HG03139 (cell line): Measurements from ENCODE around the gene INTS6.
"Not testable (repeated sequence)": the region's sequence is repeated elsewhere in the genome, so short reads cannot be mapped to it uniquely, and the experiment has no call there.

Experiments used
- ATAC-seq: cut with Tn5 transposase; IDR thresholded peaks from one replicate; pipeline ENCODE4 v1.9.1; 2021; ENCODE audit not compliant: unreplicated experiment

The INTS6 gene

DNA sequence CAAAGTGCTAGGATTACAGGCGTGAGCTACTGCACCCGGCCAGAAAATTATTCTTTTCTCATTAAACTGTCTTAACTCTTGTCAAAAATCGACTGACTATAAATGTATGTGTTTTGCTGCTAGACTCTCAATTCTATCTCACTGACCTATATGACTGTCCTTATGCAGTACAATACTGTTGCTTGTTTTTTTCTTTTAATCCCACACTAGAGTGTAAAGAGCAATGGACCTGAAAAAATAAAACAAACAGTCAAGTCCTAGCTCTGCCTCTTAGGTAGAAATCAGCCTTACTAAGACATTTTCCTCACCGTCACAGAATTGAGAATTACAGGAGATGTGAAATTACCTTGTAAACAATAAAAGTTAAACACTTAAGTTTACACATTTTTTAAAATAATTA lies 35.1 kb downstream of the INTS6 start:
- no peak for ATAC-seq

DNA sequence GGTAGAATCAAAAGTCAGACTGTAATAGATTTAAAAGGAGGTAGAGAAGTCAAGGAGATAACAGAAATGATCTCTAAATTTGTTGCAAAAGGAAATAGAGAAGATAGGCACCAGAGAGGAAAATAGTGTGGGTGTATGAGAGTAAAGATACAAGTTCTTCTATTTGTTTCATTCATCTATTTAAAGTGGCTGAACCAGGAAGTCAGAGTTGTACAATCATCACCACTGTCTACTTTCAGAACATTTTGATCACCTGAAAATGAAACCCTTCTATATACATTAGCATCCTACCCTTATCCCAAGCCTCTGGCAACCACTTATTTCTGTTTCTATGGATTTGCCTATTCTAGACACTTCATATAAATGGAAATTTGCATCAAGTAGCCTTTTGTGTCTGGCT lies 36.7 kb downstream of the INTS6 start:
- no peak for ATAC-seq

DNA sequence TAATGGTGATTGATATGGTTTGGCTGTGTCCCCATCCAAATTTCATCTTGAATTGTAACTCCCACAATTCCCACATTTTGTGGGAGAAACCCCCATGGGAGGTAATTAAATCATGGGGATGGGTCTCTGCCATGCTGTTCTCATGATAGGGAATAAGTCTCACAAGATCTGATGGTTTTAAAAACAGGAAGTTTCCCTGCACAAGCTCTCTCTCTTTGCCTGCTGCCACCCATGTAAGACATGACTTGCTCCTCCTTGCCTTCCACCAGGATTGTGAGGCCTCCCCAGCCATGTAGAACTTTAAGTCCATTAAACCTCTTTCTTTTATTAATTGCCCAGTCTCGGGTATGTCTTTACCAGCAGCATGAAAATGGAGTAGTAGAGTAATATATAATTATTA lies 37.5 kb downstream of the INTS6 start:
- not testable (repeated sequence) for ATAC-seq

GRCh38 chr13:51412431-51412830 lies 40.4 kb downstream of the INTS6 start:
- no peak for ATAC-seq

DNA sequence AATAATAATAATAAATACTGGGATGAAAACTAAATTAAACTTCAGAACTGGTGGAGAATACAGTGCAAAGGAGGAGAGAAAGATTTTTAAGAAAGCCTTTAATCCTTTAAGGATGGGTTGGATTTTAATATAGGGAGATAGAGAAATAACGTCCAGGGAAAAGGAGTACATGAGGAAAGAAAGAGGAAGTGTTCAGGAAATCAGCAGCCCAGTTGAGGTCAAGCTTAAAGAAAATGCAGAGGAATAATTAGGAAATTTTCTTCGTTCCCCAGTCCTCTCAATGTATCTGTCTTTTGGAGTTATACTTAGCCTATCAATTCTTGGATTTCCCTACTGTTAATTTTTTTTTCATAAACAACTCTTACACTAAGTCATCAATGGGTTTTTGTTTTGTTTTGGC lies 47.7 kb downstream of the INTS6 start:
- ATAC-seq = no peak

GRCh38 chr13:51397262-51397941 lies 55.4 kb downstream of the INTS6 start:
- no peak for ATAC-seq

GRCh38 chr13:51396352-51396751 lies 56.5 kb downstream of the INTS6 start:
- no peak for ATAC-seq

DNA sequence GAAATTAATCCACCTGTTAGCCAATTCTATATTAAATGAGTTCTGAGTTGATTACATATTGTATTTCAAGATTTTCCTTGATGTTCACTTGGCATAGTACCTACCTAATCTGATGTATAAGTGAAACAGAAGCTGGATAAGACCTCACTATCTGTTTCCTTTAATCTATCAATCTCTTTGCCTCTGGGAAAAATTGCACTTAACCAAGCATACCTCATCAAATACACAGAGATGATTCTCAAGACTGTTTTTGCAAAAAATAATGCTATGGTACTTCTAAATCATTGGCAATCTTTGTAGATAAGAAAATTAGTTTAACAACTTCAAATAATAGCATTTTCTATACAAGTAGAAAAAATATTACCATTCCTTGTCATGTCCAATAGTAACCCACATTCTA lies 58.1 kb downstream of the INTS6 start:
- no peak for ATAC-seq

- no peak for ATAC-seq
These were observed 67.7 kb downstream of the INTS6 start for GRCh38 chr13:51385114-51385513.

DNA sequence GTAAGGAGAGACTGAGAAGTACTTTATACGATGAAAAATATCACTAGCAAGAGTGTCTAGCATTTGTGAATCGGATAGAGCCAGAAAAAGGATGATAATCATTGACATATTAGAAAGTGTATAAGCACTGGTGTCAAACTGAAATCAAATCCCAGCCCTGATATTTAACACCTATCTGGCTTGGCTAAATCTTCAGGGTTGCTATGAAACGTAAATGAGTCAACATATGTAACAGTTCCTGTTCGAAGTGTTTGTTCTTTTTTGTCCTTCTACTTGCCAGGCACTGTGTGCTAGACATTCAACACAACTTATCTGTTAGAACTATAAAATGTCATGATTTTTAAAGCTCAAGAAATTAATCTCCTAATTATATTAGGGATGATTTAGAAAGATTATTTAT lies 72.6 kb downstream of the INTS6 start:
- ATAC-seq = no peak

DNA sequence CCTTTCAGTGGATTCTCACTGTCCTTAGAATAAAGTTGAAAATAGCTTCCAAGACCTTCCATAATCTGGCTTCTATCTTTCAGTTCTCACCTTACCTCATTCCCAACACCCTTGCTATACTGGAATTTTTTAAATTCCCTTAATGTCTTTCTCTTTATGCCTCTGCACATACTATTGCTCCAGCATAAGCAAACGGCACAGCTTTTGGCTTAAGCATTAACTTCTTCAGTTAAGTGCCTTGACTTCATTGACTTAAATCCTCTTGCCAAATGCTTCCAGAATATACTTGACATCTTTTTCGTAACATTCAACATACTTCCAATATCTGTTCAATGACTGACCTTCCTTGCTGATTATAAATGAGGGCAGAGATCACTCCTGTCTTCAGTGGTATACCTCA lies 79.4 kb downstream of the INTS6 start:
- no peak for ATAC-seq

DNA sequence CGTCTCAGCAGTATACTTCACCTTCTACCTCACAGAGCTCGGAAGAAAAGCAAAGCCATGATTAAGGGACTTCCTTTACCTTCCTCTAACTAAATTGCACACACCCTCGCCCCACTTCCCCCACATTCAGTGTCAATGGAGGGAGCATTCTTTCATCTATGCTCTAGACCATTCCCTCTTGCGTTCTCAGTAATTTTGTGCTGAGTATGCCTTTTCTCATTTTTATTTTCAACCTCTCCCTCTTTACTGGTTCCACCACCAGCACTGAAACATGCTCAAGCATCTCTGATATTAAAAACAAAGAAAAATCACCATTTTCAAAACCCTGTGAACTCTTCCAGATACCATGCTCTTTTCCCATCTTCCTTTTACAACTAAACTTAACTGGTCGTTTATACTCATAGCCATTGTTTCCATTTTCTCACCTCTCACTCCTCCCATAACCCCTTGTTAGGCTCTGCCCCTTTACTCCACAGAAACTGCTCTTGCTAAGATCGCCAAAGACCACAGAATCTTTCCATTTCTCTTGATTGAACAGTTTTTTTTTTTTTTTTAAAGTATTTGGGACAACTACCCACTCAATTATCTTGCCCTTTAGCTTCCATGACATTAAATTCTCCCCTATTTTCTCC lies 81.0 kb downstream of the INTS6 start:
- no peak for ATAC-seq

DNA sequence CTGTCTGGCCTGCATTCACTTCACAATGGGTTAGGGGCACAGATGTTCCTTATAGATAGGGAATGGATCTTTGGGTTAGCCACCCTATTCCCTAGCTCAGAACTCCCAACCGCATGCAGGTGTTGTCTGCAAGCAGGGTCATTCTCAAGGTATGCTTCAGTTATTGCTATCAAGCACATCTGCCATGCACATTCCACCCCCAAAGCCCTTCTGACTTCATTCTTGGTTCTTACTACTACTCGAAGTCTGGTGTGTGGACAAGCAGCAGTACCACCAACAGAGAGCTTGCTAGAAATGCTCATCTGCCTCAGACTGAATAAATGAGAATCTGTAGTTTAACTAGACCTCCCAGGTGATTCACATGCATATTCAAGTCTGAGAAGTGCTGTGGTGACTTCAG lies 82.0 kb downstream of the INTS6 start:
- ATAC-seq = no peak

- ATAC-seq = no peak
These were observed 82.7 kb downstream of the INTS6 start for GRCh38 chr13:51370116-51370515.

- no peak for ATAC-seq
These were observed 88.3 kb downstream of the INTS6 start for GRCh38 chr13:51364404-51365008.

DNA sequence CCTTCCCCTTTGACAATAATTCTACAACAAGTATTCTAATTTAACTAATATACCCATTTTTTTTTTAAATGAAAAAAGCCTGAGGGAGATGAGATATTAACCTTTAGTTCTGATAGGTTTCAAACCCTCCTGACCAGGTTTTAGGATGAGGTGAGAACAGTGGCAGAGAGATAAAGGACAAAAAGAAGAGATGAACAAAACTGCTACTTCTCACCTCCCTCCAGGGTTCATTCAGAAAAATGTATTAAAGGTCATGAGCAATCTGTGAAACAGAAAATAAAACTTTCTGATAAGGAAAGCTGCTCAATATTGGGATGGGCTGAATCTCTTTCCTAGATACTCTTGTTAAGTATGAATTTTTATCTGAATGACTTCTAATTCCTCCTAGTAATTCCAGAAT lies 89.2 kb downstream of the INTS6 start:
- no peak for ATAC-seq

DNA sequence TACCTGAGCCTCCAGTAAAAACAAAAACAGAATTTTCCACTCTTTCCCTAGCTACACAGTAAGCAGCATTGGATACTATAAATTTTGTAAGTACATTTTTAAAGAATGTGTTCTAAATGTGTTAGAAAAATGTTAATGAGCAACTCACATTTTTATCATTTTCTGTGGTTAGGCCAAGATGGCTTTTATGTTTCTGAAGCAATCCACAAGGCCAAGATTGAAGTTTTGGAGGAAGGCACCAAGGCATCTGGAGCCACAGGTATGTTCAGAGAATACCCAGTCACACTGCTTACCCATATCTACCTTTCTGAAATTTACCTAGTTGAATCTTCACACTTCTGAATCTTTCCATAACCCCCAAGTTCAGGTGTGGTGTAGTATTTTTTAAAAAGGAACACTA lies 91.7 kb downstream of the INTS6 start:
- ATAC-seq = no peak

- no peak for ATAC-seq
These were observed 92.3 kb downstream of the INTS6 start for GRCh38 chr13:51360489-51360888.

- ATAC-seq = no peak
These were observed 93.5 kb downstream of the INTS6 start for GRCh38 chr13:51359352-51359751.

- no peak for ATAC-seq
These were observed 94.8 kb downstream of the INTS6 start for GRCh38 chr13:51357928-51358595.

DNA sequence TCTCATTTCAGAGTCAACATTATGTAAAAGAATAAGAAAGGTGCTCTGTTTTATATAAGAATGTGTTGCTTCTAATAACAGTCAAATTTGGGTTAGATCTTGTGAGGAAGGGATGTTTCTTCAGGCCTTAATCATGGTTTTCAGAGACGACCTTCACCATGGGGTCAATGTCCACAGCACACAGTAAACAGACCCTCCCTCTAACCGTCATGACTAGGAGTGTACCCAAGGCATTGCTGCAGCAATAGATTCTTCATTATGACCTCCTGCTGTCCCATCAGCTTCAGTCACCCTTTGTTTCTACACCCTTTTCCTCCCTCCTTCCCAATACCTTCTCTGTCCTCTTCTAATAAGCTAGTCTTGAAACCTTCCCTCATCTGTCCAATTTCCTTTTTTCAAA lies 97.6 kb downstream of the INTS6 start:
- no peak for ATAC-seq

GRCh38 chr13:51349016-51349415 lies 103.8 kb downstream of the INTS6 start:
- no peak for ATAC-seq
